GM12878 (cell line): Measurements from ENCODE around the gene SLC39A11. TPM values are rescaled to one million over a fixed set of nuclear protein-coding genes. Genes with fewer than 3 reads are reported as not detected.

Experiments used
- ATAC-seq: fragments of 200-7000 bp; cut with Tn5 transposase; 3 replicates; pipeline ENCODE4 v1.9.1; 2020; ENCODE audit warnings: mild to moderate bottlenecking, moderate library complexity
- BruUV-seq: library from RNA; stranded (reverse); fragments of 400-500 nt; replicated peaks from 2 replicates; lab custom pipeline; 2021; lab: Mats Ljungman, UMichigan
- CTCF ChIA-PET: fragments of 300-600 bp; sonication (Branson Sonifier 250); formaldehyde crosslinking; extraction: SDS; loops from one replicate; lab custom pipeline; 2021; ENCODE audit warnings: inconsistent platforms; lab: Yijun Ruan, JAX
- POLR2A ChIA-PET: fragments of 350-600 bp; formaldehyde crosslinking; extraction: SDS; loops from one replicate; lab custom pipeline; 2021; ENCODE audit warnings: inconsistent platforms; lab: Charles Lee
- RAD21 ChIA-PET: fragments of 300-600 bp; sonication (Branson Sonifier 250); formaldehyde crosslinking; loops from one replicate; lab custom pipeline; 2023; ENCODE audit warnings: antibody characterized with exemption; ENCODE audit not compliant: unreplicated experiment; lab: Charles Lee
- SMC1A ChIA-PET: fragments of 300-600 bp; sonication (Branson Sonifier 250); formaldehyde crosslinking; loops from one replicate; lab custom pipeline; 2023; ENCODE audit not compliant: unreplicated experiment, uncharacterized antibody; lab: Charles Lee
- DNase-seq: peaks from one replicate; pipeline ENCODE4 v3.0.0-alpha.2; 2011; ENCODE audit warnings: low read depth, low spot score
- FAIRE-seq: peaks from 3 replicates; lab custom pipeline; 2011; peaks lifted over from hg19 to GRCh38; lab: Jason Lieb, UNC
- H2AFZ ChIP-seq: 2 replicates; pipeline ENCODE4 v1.6.0; 2011; ENCODE audit warnings: low read depth, low read length, control low read depth; ENCODE audit not compliant: control insufficient read depth
- H3K27ac ChIP-seq: 2 replicates; pipeline ENCODE4 v1.5.1; 2011; ENCODE audit warnings: control low read depth; ENCODE audit not compliant: control insufficient read depth, insufficient read depth
- H3K27me3 ChIP-seq, 2 experiments: replicated peaks in 1 of 2; 2 replicates each; pipeline versions ENCODE4 v1.6.0 to v1.6.1; 2011; ENCODE audit warnings: low read length in 1 of 2; ENCODE audit not compliant: control insufficient read depth in 2 of 2, insufficient read depth in 2 of 2
- H3K36me3 ChIP-seq, 2 experiments: 2 replicates each; pipeline ENCODE4 v1.5.1; 2011; ENCODE audit warnings: low read length in 1 of 2; ENCODE audit not compliant: control insufficient read depth in 2 of 2, insufficient read depth in 2 of 2
- H3K4me1 ChIP-seq: 2 replicates; pipeline ENCODE4 v1.6.1; 2011; ENCODE audit warnings: mild to moderate bottlenecking, low read length, moderate library complexity, mixed read lengths; ENCODE audit not compliant: control insufficient read depth, insufficient read depth
- H3K4me2 ChIP-seq: 2 replicates; pipeline ENCODE4 v1.6.0; 2011; ENCODE audit warnings: control low read depth; ENCODE audit not compliant: control insufficient read depth, insufficient read depth
- H3K4me3 ChIP-seq: fragments of 200-600 bp; sonication (generic); 2 replicates; pipeline ENCODE4 v1.5.1; 2016
- H3K79me2 ChIP-seq: 2 replicates; pipeline ENCODE4 v1.6.0; 2011; ENCODE audit warnings: low read length; ENCODE audit not compliant: control insufficient read depth, insufficient read depth
- H3K9ac ChIP-seq: 2 replicates; pipeline ENCODE4 v1.8.0; 2011; ENCODE audit warnings: low read length, control low read depth, mixed read lengths; ENCODE audit not compliant: control insufficient read depth, insufficient read depth
- H3K9me3 ChIP-seq: replicated peaks from 3 replicates; pipeline ENCODE4 v1.5.1; 2011; ENCODE audit warnings: mild to moderate bottlenecking, low read length; ENCODE audit not compliant: control insufficient read depth, insufficient read depth
- H4K20me1 ChIP-seq: 2 replicates; pipeline ENCODE4 v1.6.0; 2011; ENCODE audit not compliant: control insufficient read depth, insufficient read depth
- BHLHE40 ChIP-seq, 2 experiments: fragments of 450-650 bp in 1 of 2; IDR thresholded peaks; 2 replicates each; pipeline ENCODE4 v1.6.1; 2011 to 2017; ENCODE audit warnings: low read depth in 2 of 2, borderline replicate concordance in 1 of 2, improper control_type of control experiment in 1 of 2, low read length in 1 of 2, mild to moderate bottlenecking in 1 of 2
- GABPA ChIP-seq: IDR thresholded peaks from 2 replicates; pipeline ENCODE4 v1.6.1; 2014; ENCODE audit warnings: antibody characterized with exemption, low read depth, mild to moderate bottlenecking, inconsistent platforms
- HDAC2 ChIP-seq: fragments of 200-600 bp; sonication (generic); IDR thresholded peaks from 2 replicates; pipeline ENCODE4 v1.6.1; 2017
- HDGF ChIP-seq: fragments of 450-650 bp; IDR thresholded peaks from 2 replicates; pipeline ENCODE4 v1.6.1; 2016; ENCODE audit warnings: antibody characterized with exemption
- LARP7 ChIP-seq: fragments of 450-650 bp; IDR thresholded peaks from 2 replicates; pipeline ENCODE4 v1.6.1; 2017; ENCODE audit warnings: mild to moderate bottlenecking
- MEF2B ChIP-seq: fragments of 450-650 bp; IDR thresholded peaks from 2 replicates; pipeline ENCODE4 v1.6.1; 2018; ENCODE audit warnings: mild to moderate bottlenecking, moderate library complexity; ENCODE audit not compliant: partially characterized antibody, poor library complexity, severe bottlenecking
- NFIC ChIP-seq: IDR thresholded peaks from 2 replicates; pipeline ENCODE4 v1.6.1; 2012; ENCODE audit warnings: low read depth, mild to moderate bottlenecking, inconsistent platforms, low read length, moderate library complexity
- NR2F1 ChIP-seq: fragments of 450-650 bp; conservative IDR thresholded peaks from 2 replicates; pipeline ENCODE4 v1.6.1; 2017; ENCODE audit warnings: mild to moderate bottlenecking
- NRF1 ChIP-seq: conservative IDR thresholded peaks from 2 replicates; pipeline ENCODE4 v1.6.1; 2011; ENCODE audit warnings: mild to moderate bottlenecking, low read depth, low read length, improper control_type of control experiment
- RAD21 ChIP-seq: IDR thresholded peaks from 2 replicates; pipeline ENCODE4 v1.6.1; 2011; ENCODE audit warnings: mild to moderate bottlenecking, low read depth, low read length, moderate library complexity; ENCODE audit not compliant: insufficient read depth
- RB1 ChIP-seq: fragments of 450-650 bp; formaldehyde crosslinking; IDR thresholded peaks from 2 replicates; pipeline ENCODE4 v1.6.1; 2017; ENCODE audit warnings: mild to moderate bottlenecking, borderline replicate concordance
- RELA ChIP-seq: fragments of 450-650 bp; IDR thresholded peaks from 2 replicates; pipeline ENCODE4 v1.8.0; 2014; ENCODE audit warnings: borderline replicate concordance; ENCODE audit not compliant: partially characterized antibody
- TARDBP ChIP-seq: IDR thresholded peaks from 2 replicates; pipeline ENCODE4 v1.6.1; 2016; ENCODE audit warnings: borderline replicate concordance
- ZNF24 ChIP-seq: fragments of 450-650 bp; IDR thresholded peaks from 2 replicates; pipeline ENCODE4 v1.6.1; 2017; ENCODE audit warnings: antibody characterized with exemption, mild to moderate bottlenecking
- ZSCAN29 ChIP-seq: fragments of 450-650 bp; IDR thresholded peaks from 2 replicates; pipeline ENCODE4 v1.6.1; 2017; ENCODE audit warnings: mild to moderate bottlenecking, moderate library complexity
- WGBS: methylation state at CpG from one replicate; pipeline ENCODE4 v1.1.6; 2016; ENCODE audit warnings: low lambda C conversion rate; ENCODE audit not compliant: insufficient replicate concordance, insufficient coverage; ENCODE audit errors: missing lambda C conversion rate; 5-methylcytosine and 5-hydroxymethylcytosine counted together
- in situ Hi-C: fragments of 300-500 bp; cut with MboI; formaldehyde crosslinking; loops from 9 replicates; pipeline ENCODE4 v1.14.3; 2018; ENCODE audit warnings: mixed read lengths
- intact Hi-C: fragments of 100-400 bp; cut with micrococcal nuclease; formaldehyde crosslinking; loops from one replicate; pipeline ENCODE4 v1.14.2; 2022; ENCODE audit not compliant: unreplicated experiment
- polyA plus RNA-seq, 11 experiments: library from polyadenylated mRNA; depleted of rRNA in 4 of 11; unstranded in 6 of 11; stranded (reverse) in 5 of 11; fragments of >200 nt; fragmentation: Nextera tagmentation in 4 of 11; fragmentation: Illumina TruSeq in 1 of 11; extraction: Ambion mirVana in 4 of 11; extraction: Trizol in 1 of 11; gene quantifications; 1 replicate in 1 of 11; 2 replicates in 10 of 11; pipeline versions ENCODE4 v1.2.1 to v1.2.3, GENCODE V29; 2011 to 2016; ENCODE audit warnings: inconsistent platforms in 2 of 11, missing spikeins in 2 of 11, low read depth in 1 of 11
- total RNA-seq, 4 experiments: library from RNA; depleted of rRNA in 3 of 4; stranded (reverse); fragments of >200 nt in 3 of 4; fragmentation: Illumina TruSeq in 1 of 4; extraction: Trizol in 1 of 4; gene quantifications; 2 replicates each; pipeline versions ENCODE4 v1.2.1 to v1.2.3, GENCODE V29; 2013 to 2021
- TF ChIP-seq, protein P1 (sequence below): fragments of 450-650 bp; formaldehyde crosslinking; IDR thresholded peaks from 2 replicates; pipeline ENCODE4 v1.5.0; 2022; ENCODE audit warnings: mild to moderate bottlenecking, missing genetic modification characterization
- TF ChIP-seq, protein P2 (sequence below): IDR thresholded peaks from 2 replicates; pipeline ENCODE4 v1.6.1; 2012; ENCODE audit warnings: improper control_type of control experiment, low read depth, low read length; ENCODE audit not compliant: insufficient replicate concordance

SLC39A11 gene
- total and polyA plus RNA-seq, 10 of the 15 experiments (the other 5 are each of a cell fraction or from before 2014, with no cell fraction given), result 8.6 to 23.8 (median 14.0) TPM

DNA sequence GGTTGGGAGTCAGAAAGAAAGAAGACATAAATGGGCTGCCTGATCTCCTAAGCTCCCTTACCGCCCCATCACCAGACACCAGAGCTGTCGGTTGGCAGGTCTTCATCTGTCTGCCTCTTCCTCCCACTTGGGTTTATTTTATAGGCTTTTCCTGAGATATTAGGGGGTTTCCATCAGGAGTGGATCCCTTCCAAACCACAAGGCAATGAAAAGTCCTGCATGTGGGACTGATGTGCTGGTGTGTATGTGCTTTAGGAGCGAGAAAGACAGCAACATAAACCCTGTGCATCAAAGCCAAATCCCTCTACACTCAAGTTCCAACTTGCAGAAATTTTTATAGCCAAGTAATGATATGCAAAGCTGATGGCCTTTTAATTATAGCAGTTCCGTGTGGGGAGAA is 389.5 kb downstream of the SLC39A11 start:
- DNase-seq (no peak), ATAC-seq (no peak), FAIRE-seq (no peak)
- no peaks in the 10 kb centered on the region for H4K20me1 ChIP-seq
- peaks cover 10% of the 10 kb centered on the region; the same call in 1 of the 2 replicates for H3K4me1 ChIP-seq
- ChIA-PET CTCF (interaction anchor here (0.8 to 4.5 kb wide), 4 partner anchors 16 to 283 kb away, joined by 3 to 25 read pairs (median 4); no protein-coding TSS in a partner anchor), SMC1A (interaction anchor here (1.2 kb wide), 1 partner anchor 25 kb away, joined by 3 read pairs; no protein-coding TSS in a partner anchor), POLR2A (interaction anchor here (0.6 kb wide), 1 partner anchor 538 kb away, joined by 3 read pairs; no protein-coding TSS in a partner anchor), RAD21 (interaction anchor here (1.1 kb wide), 1 partner anchor 115 kb away, joined by 3 read pairs; no protein-coding TSS in a partner anchor)
- no peak overlapping the region for H3K9ac ChIP-seq
- no peaks in the 10 kb centered on the region for H3K27me3 ChIP-seq
- BruUV-seq, result no TSS peak
- no peak overlapping the region for H3K4me3 ChIP-seq
- intact Hi-C loops (no loop called here), in situ Hi-C loops (no loop called here)
- no peak overlapping the region for H3K4me2 ChIP-seq
- no peaks in the 10 kb centered on the region for H3K79me2 ChIP-seq
- WGBS, result 99% methylated on average over 4 of the region's 4 CpGs
- H3K36me3 ChIP-seq, result no peaks in the 10 kb centered on the region
- no peaks in the 10 kb centered on the region; the same call in 2 of the 3 replicates for H3K9me3 ChIP-seq
- H2AFZ ChIP-seq, result no peak overlapping the region
- no peak for TF ChIP-seq TARDBP
- TF ChIP-seq LARP7, result no peak
- no peak for TF ChIP-seq RB1
- TF ChIP-seq NR2F1, result no peak
- no peak for TF ChIP-seq NRF1
- no peak for TF ChIP-seq NFIC
- TF ChIP-seq, protein P1, sequence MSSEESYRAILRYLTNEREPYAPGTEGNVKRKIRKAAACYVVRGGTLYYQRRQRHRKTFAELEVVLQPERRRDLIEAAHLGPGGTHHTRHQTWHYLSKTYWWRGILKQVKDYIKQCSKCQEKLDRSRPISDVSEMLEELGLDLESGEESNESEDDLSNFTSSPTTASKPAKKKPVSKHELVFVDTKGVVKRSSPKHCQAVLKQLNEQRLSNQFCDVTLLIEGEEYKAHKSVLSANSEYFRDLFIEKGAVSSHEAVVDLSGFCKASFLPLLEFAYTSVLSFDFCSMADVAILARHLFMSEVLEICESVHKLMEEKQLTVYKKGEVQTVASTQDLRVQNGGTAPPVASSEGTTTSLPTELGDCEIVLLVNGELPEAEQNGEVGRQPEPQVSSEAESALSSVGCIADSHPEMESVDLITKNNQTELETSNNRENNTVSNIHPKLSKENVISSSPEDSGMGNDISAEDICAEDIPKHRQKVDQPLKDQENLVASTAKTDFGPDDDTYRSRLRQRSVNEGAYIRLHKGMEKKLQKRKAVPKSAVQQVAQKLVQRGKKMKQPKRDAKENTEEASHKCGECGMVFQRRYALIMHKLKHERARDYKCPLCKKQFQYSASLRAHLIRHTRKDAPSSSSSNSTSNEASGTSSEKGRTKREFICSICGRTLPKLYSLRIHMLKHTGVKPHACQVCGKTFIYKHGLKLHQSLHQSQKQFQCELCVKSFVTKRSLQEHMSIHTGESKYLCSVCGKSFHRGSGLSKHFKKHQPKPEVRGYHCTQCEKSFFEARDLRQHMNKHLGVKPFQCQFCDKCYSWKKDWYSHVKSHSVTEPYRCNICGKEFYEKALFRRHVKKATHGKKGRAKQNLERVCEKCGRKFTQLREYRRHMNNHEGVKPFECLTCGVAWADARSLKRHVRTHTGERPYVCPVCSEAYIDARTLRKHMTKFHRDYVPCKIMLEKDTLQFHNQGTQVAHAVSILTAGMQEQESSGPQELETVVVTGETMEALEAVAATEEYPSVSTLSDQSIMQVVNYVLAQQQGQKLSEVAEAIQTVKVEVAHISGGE (CRISPR knock-in tag), result no peak
- TF ChIP-seq GABPA, result no peak
- no peak for TF ChIP-seq ZSCAN29
- no peak for TF ChIP-seq BHLHE40 (IDR thresholded peaks at IDR 0.05; ENCODE audit: borderline replicate concordance in 1 of 2, low read depth in 2 of 2, low read length in 1 of 2)
- no peak for TF ChIP-seq HDGF
- TF ChIP-seq RELA, result no peak
- no peak for TF ChIP-seq MEF2B
- no peak for TF ChIP-seq RAD21
- TF ChIP-seq, protein P2, sequence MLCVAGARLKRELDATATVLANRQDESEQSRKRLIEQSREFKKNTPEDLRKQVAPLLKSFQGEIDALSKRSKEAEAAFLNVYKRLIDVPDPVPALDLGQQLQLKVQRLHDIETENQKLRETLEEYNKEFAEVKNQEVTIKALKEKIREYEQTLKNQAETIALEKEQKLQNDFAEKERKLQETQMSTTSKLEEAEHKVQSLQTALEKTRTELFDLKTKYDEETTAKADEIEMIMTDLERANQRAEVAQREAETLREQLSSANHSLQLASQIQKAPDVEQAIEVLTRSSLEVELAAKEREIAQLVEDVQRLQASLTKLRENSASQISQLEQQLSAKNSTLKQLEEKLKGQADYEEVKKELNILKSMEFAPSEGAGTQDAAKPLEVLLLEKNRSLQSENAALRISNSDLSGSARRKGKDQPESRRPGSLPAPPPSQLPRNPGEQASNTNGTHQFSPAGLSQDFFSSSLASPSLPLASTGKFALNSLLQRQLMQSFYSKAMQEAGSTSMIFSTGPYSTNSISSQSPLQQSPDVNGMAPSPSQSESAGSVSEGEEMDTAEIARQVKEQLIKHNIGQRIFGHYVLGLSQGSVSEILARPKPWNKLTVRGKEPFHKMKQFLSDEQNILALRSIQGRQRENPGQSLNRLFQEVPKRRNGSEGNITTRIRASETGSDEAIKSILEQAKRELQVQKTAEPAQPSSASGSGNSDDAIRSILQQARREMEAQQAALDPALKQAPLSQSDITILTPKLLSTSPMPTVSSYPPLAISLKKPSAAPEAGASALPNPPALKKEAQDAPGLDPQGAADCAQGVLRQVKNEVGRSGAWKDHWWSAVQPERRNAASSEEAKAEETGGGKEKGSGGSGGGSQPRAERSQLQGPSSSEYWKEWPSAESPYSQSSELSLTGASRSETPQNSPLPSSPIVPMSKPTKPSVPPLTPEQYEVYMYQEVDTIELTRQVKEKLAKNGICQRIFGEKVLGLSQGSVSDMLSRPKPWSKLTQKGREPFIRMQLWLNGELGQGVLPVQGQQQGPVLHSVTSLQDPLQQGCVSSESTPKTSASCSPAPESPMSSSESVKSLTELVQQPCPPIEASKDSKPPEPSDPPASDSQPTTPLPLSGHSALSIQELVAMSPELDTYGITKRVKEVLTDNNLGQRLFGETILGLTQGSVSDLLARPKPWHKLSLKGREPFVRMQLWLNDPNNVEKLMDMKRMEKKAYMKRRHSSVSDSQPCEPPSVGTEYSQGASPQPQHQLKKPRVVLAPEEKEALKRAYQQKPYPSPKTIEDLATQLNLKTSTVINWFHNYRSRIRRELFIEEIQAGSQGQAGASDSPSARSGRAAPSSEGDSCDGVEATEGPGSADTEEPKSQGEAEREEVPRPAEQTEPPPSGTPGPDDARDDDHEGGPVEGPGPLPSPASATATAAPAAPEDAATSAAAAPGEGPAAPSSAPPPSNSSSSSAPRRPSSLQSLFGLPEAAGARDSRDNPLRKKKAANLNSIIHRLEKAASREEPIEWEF, result no peak
- no peak for TF ChIP-seq ZNF24
- TF ChIP-seq HDAC2, result no peak
- H3K27ac ChIP-seq, result no peak overlapping the region
